ENCODE data around the gene DMD. TPM values are rescaled to one million over a fixed set of nuclear protein-coding genes. Genes with fewer than 3 reads are reported as not detected.

DMD gene
- total RNA-seq, 6 experiments from 2014 or later: 18.7 to 43.4 (median 32.9) TPM

DNA sequence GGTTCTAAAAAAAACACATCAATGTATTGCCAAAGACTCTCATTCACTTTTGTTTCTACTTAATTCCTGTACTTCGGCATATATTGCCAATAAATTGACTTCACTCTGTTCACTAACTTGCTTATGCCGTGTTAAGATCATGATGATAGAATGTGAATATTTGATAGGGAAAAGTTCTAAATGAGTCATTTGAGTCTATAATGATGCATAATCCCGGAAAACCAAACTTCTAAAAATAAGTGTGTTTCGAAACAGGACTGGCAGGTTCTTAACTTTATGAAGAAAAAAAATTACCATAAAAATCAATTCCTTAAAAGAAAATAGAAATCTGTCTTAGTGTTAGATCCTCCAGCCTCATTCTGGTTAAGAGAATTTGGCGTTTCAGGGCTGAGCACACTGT is 1752.0 kb downstream of the DMD start:
- Histone ChIP-seq H3K36me3 (no peaks in the 10 kb centered on the region), H3K27ac (no peak overlapping the region), H3K27me3 (peaks cover 0 to 4% of the 10 kb centered on the region in 2 donors), H3K4me3 (no peak overlapping the region), H3K9me3 (no peaks in the 10 kb centered on the region), H3K4me1 (no peaks in the 10 kb centered on the region)
- WGBS (ENCODE audit: insufficient coverage, low coverage, low lambda C conversion rate, missing lambda C conversion rate): 47% methylated on average over 5 of the region's 5 CpGs
- TF ChIP-seq POLR2A (IDR thresholded peaks at IDR 0.05): no peak
- TF ChIP-seq, protein P1, sequence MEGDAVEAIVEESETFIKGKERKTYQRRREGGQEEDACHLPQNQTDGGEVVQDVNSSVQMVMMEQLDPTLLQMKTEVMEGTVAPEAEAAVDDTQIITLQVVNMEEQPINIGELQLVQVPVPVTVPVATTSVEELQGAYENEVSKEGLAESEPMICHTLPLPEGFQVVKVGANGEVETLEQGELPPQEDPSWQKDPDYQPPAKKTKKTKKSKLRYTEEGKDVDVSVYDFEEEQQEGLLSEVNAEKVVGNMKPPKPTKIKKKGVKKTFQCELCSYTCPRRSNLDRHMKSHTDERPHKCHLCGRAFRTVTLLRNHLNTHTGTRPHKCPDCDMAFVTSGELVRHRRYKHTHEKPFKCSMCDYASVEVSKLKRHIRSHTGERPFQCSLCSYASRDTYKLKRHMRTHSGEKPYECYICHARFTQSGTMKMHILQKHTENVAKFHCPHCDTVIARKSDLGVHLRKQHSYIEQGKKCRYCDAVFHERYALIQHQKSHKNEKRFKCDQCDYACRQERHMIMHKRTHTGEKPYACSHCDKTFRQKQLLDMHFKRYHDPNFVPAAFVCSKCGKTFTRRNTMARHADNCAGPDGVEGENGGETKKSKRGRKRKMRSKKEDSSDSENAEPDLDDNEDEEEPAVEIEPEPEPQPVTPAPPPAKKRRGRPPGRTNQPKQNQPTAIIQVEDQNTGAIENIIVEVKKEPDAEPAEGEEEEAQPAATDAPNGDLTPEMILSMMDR (IDR thresholded peaks at IDR 0.05): no peak
- DNase-seq: no peak
- ATAC-seq: no peak
- intact Hi-C loops (cut with DNase I): no loop called here

DNA sequence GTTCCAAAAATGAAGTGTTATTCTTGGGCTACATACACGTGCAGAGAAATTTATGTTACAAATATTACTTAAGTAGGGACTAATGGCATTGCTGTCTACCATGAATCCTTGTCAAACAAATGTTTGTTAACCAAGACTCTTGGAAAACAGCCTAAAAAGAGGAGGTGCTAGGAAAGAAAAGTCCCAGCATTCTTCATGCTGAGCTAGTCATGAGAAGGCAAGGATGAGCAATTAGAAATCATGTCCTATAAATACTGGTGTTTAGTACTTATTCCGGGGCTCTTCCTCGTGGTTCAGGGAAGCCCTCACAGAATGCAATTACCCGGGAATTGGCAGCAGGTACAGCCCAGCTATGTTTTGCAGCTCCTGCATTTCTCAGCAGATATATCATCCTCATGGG is 1761.4 kb downstream of the DMD start:
- ATAC-seq (no peak), DNase-seq (no peak)
- Histone ChIP-seq H3K27ac (no peak overlapping the region), H3K4me1 (no peaks in the 10 kb centered on the region), H3K27me3 (no peaks in the 10 kb centered on the region), H3K36me3 (no peaks in the 10 kb centered on the region), H3K4me3 (no peak overlapping the region), H3K9me3 (no peaks in the 10 kb centered on the region)
- no peak for TF ChIP-seq POLR2A (IDR thresholded peaks at IDR 0.05)
- TF ChIP-seq, protein P1 (IDR thresholded peaks at IDR 0.05): no peak
- intact Hi-C loops (cut with DNase I): no loop called here
- WGBS (ENCODE audit: insufficient coverage, low coverage, low lambda C conversion rate, missing lambda C conversion rate): 48% methylated on average over 4 of the region's 4 CpGs

GRCh38 chrX:31449081-31449480 is 1762.3 kb downstream of the DMD start:
- no peaks in the 10 kb centered on the region for H3K4me1 ChIP-seq
- H3K9me3 ChIP-seq: no peaks in the 10 kb centered on the region
- no peak overlapping the region for H3K4me3 ChIP-seq
- no peaks in the 10 kb centered on the region for H3K36me3 ChIP-seq
- intact Hi-C loops (cut with DNase I): no loop called here
- 84% methylated on average over 3 of the region's 3 CpGs for WGBS (ENCODE audit: insufficient coverage, low coverage, low lambda C conversion rate, missing lambda C conversion rate)
- no peak for ATAC-seq
- no peak for DNase-seq
- H3K27me3 ChIP-seq: no peaks in the 10 kb centered on the region
- TF ChIP-seq, protein P1 (IDR thresholded peaks at IDR 0.05): no peak
- no peak for TF ChIP-seq POLR2A (IDR thresholded peaks at IDR 0.05)
- no peak overlapping the region for H3K27ac ChIP-seq

- WGBS (ENCODE audit: insufficient coverage, low coverage, low lambda C conversion rate, missing lambda C conversion rate): 39% methylated on average over 2 of the region's 4 CpGs
- DNase-seq (no peak), ATAC-seq (no peak)
- no peaks in the 10 kb centered on the region for H3K4me1 ChIP-seq
- intact Hi-C loops (cut with DNase I): no loop called here
- TF ChIP-seq, protein P1 (IDR thresholded peaks at IDR 0.05): no peak
- TF ChIP-seq POLR2A (IDR thresholded peaks at IDR 0.05): no peak
- H3K9me3 ChIP-seq: no peaks in the 10 kb centered on the region
- H3K27me3 ChIP-seq: no peaks in the 10 kb centered on the region
- H3K27ac ChIP-seq: no peak overlapping the region
- H3K4me3 ChIP-seq: no peak overlapping the region
- H3K36me3 ChIP-seq: no peaks in the 10 kb centered on the region
Measured at GRCh38 chrX:31445542-31445941, 1765.8 kb downstream of the DMD start.

DNA sequence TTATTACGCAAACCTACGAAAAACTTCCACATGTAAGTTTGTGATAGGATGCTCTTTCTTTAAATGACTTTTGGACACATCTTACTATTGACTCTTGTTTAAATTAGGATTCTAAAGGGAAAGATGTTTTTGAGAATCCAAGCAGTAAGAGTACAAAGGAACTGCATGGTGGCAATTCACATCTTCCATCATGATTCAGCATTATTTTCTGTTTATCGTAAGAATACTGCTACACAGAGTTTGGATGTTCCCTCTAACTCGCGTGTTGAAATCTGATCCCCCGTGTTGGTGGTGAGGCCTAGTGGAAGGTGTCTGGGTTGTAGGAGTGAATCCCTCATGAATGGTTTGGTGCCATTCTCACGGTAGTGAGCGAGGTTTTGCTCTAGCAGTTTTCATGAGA is 1767.7 kb downstream of the DMD start:
- no peak overlapping the region for H3K4me3 ChIP-seq
- WGBS (ENCODE audit: insufficient coverage, low coverage, low lambda C conversion rate, missing lambda C conversion rate): 74% methylated on average over 8 of the region's 8 CpGs
- H3K9me3 ChIP-seq: no peaks in the 10 kb centered on the region
- H3K27ac ChIP-seq: no peak overlapping the region
- TF ChIP-seq POLR2A (IDR thresholded peaks at IDR 0.05): no peak
- TF ChIP-seq, protein P1 (IDR thresholded peaks at IDR 0.05): no peak
- H3K4me1 ChIP-seq: no peaks in the 10 kb centered on the region
- H3K27me3 ChIP-seq: no peaks in the 10 kb centered on the region
- DNase-seq: no peak
- intact Hi-C loops (cut with DNase I): no loop called here
- H3K36me3 ChIP-seq: no peaks in the 10 kb centered on the region
- no peak for ATAC-seq
